Endodermal cell (in vitro differentiated cells): Measurements from ENCODE around the gene CPLX4. TPM values are rescaled to one million over a fixed set of nuclear protein-coding genes. Genes with fewer than 3 reads are reported as not detected.

ENCODE experiments used
- DNase-seq: peaks from one replicate; pipeline ENCODE4 v3.0.0-alpha.2; 2017
- H3K27ac ChIP-seq: 2 replicates; pipeline ENCODE4 v1.5.1; 2013; ENCODE audit warnings: mild to moderate bottlenecking, low read depth, low read length, moderate library complexity
- H3K27me3 ChIP-seq: 2 replicates; pipeline ENCODE4 v1.6.1; 2013; ENCODE audit warnings: mild to moderate bottlenecking, low read length, moderate library complexity; ENCODE audit not compliant: insufficient read depth, control insufficient read depth, poor library complexity, severe bottlenecking
- H3K36me3 ChIP-seq: 2 replicates; pipeline ENCODE4 v1.7.0; 2013; ENCODE audit warnings: mild to moderate bottlenecking, low read length, moderate library complexity; ENCODE audit not compliant: control insufficient read depth, insufficient read depth
- H3K4me1 ChIP-seq: one replicate; pipeline ENCODE4 v1.7.0; 2013; ENCODE audit warnings: low read length; ENCODE audit not compliant: control insufficient read depth, insufficient read depth
- H3K4me3 ChIP-seq: 2 replicates; pipeline ENCODE4 v1.5.1; 2013; ENCODE audit warnings: mild to moderate bottlenecking, low read length, moderate library complexity
- H3K9ac ChIP-seq: 2 replicates; pipeline ENCODE4 v1.6.1; 2013; ENCODE audit warnings: mild to moderate bottlenecking, low read length, moderate library complexity; ENCODE audit not compliant: poor library complexity, severe bottlenecking; ENCODE audit errors: extremely low read depth
- H3K9me3 ChIP-seq: 2 replicates; pipeline ENCODE4 v1.6.1; 2013; ENCODE audit warnings: mild to moderate bottlenecking, low read length, moderate library complexity; ENCODE audit not compliant: control insufficient read depth
- H3K27ac Mint-ChIP-seq: 2 replicates; pipeline ENCODE4 v1.8.0; 2020; ENCODE audit warnings: mixed read lengths
- H3K27me3 Mint-ChIP-seq: 2 replicates; pipeline ENCODE4 v1.8.0; 2021; ENCODE audit warnings: mild to moderate bottlenecking, mixed read lengths; ENCODE audit not compliant: insufficient read depth
- H3K36me3 Mint-ChIP-seq: 2 replicates; pipeline ENCODE4 v1.8.0; 2020; ENCODE audit warnings: low read depth, mixed read lengths
- H3K4me1 Mint-ChIP-seq: 2 replicates; pipeline ENCODE4 v1.8.0; 2020; ENCODE audit warnings: mixed read lengths
- H3K4me3 Mint-ChIP-seq: 2 replicates; pipeline ENCODE4 v1.8.0; 2020; ENCODE audit warnings: mild to moderate bottlenecking, moderate library complexity, mixed read lengths
- H3K9me3 Mint-ChIP-seq: 2 replicates; pipeline ENCODE4 v1.8.0; 2020; ENCODE audit warnings: mild to moderate bottlenecking, mixed read lengths
- CTCF ChIP-seq: fragments of 200-600 bp; sonication (generic); conservative IDR thresholded peaks from 2 replicates; pipeline ENCODE4 v1.5.0; 2021; ENCODE audit warnings: antibody characterized with exemption, mild to moderate bottlenecking
- WGBS, 2 experiments: methylation state at CpG; one replicate each; pipeline versions ENCODE4 v1.1.5 to v1.1.7; 2013; ENCODE audit warnings: missing lambda C conversion rate in 2 of 2, mixed read lengths in 1 of 2; ENCODE audit not compliant: insufficient coverage in 1 of 2, insufficient read length in 1 of 2; 5-methylcytosine and 5-hydroxymethylcytosine counted together
- total RNA-seq, 2 donors: library from RNA; stranded (reverse); fragmentation: NEBNext Ultra II Directional in 1 of 2; extraction: Animal tissue kit (Norgen Biotek cat#: 25700) in 1 of 2; gene quantifications; 2 replicates in 1 of 2; 3 replicates in 1 of 2; pipeline ENCODE4 v1.2.1, GENCODE V29; 2021

Gene CPLX4
- total RNA-seq, 2 donors from 2014 or later = not detected

- peaks cover 5% of the 10 kb centered on the region for H3K4me1 Mint-ChIP-seq
- H3K9me3 Mint-ChIP-seq = no peaks in the 10 kb centered on the region
- H3K27me3 ChIP-seq = peaks cover 100% of the 10 kb centered on the region
- DNase-seq = no peak
- H3K4me3 Mint-ChIP-seq = no peak overlapping the region
- no peak overlapping the region for H3K4me3 ChIP-seq
- no peak overlapping the region for H3K9ac ChIP-seq
- H3K9me3 ChIP-seq = no peaks in the 10 kb centered on the region
- H3K4me1 ChIP-seq = peaks cover 4% of the 10 kb centered on the region
- 80 to 89% methylated on average over 3 of the region's 3 CpGs for WGBS, 2 experiments
- no peaks in the 10 kb centered on the region for H3K36me3 ChIP-seq
- no peaks in the 10 kb centered on the region for H3K36me3 Mint-ChIP-seq
- no peak overlapping the region for H3K27ac ChIP-seq
- no peak for TF ChIP-seq CTCF
- peaks cover 97% of the 10 kb centered on the region for H3K27me3 Mint-ChIP-seq
- no peak overlapping the region for H3K27ac Mint-ChIP-seq
Observed at GRCh38 chr18:59279193-59279592, 39.3 kb downstream of the CPLX4 start.

- Mint-ChIP-seq H3K4me3 (no peak overlapping the region), H3K4me1 (peaks cover 5% of the 10 kb centered on the region), H3K9me3 (no peaks in the 10 kb centered on the region), H3K27ac (no peak overlapping the region), H3K36me3 (no peaks in the 10 kb centered on the region), H3K27me3 (peaks cover 97% of the 10 kb centered on the region)
- Histone ChIP-seq H3K9me3 (no peaks in the 10 kb centered on the region), H3K9ac (no peak overlapping the region), H3K27me3 (peaks cover 100% of the 10 kb centered on the region), H3K36me3 (no peaks in the 10 kb centered on the region), H3K4me3 (no peak overlapping the region), H3K4me1 (peaks cover 4% of the 10 kb centered on the region), H3K27ac (no peak overlapping the region)
- TF ChIP-seq CTCF = no peak
- no peak for DNase-seq
- 84% methylated on average over 4 of the region's 5 CpGs; no CpG with 5 or more reads in 1 of the 2 experiments for WGBS, 2 experiments
Observed at GRCh38 chr18:59278793-59279192, 39.7 kb downstream of the CPLX4 start.

GRCh38 chr18:59276047-59276446 is 42.4 kb downstream of the CPLX4 start:
- Histone ChIP-seq H3K27ac (no peak overlapping the region), H3K9ac (no peak overlapping the region), H3K4me1 (peaks cover 4% of the 10 kb centered on the region), H3K4me3 (no peak overlapping the region), H3K9me3 (no peaks in the 10 kb centered on the region), H3K27me3 (peaks cover 100% of the 10 kb centered on the region), H3K36me3 (no peaks in the 10 kb centered on the region)
- 22 to 38% methylated on average over 3 to 5 of the region's 5 CpGs for WGBS, 2 experiments
- Mint-ChIP-seq H3K27me3 (peaks cover 97% of the 10 kb centered on the region), H3K36me3 (no peaks in the 10 kb centered on the region), H3K27ac (no peak overlapping the region), H3K4me3 (no peak overlapping the region), H3K4me1 (peaks cover 5% of the 10 kb centered on the region), H3K9me3 (no peaks in the 10 kb centered on the region)
- no peak for TF ChIP-seq CTCF
- DNase-seq = no peak
